IMR-90 (cell line): Measurements from ENCODE around the gene RAB11FIP4. TPM values are rescaled to one million over a fixed set of nuclear protein-coding genes. Genes with fewer than 3 reads are reported as not detected.

Source experiments
- ATAC-seq: fragments of 200-7000 bp; cut with Tn5 transposase; 2 replicates; pipeline ENCODE4 v1.9.1; 2020; ENCODE audit warnings: low read depth, mild to moderate bottlenecking, moderate library complexity
- BruUV-seq: library from RNA; stranded (reverse); fragments of 400-500 nt; replicated peaks from 2 replicates; lab custom pipeline; 2021; lab: Mats Ljungman, UMichigan
- CTCF ChIA-PET: fragments of 300-600 bp; formaldehyde crosslinking; extraction: SDS; loops from one replicate; lab custom pipeline; 2021; ENCODE audit warnings: antibody characterized with exemption; lab: Yijun Ruan, JAX
- POLR2A ChIA-PET: fragments of 300-600 bp; sonication (Branson Sonifier 250); formaldehyde crosslinking; loops from one replicate; lab custom pipeline; 2022; ENCODE audit warnings: antibody characterized with exemption; ENCODE audit not compliant: unreplicated experiment; lab: Charles Lee
- DNase-seq: peaks from one replicate; pipeline ENCODE4 v3.0.0; 2013
- H2AFZ ChIP-seq: replicated peaks from 2 replicates; pipeline ENCODE3; 2013; ENCODE audit warnings: low read length, mild to moderate bottlenecking; ENCODE audit not compliant: poor library complexity
- H2AK5ac ChIP-seq: 2 replicates; pipeline ENCODE4 v1.6.1; 2013; ENCODE audit warnings: low read depth, low read length, inconsistent platforms
- H2AK9ac ChIP-seq: replicated peaks from 2 replicates; pipeline ENCODE3; 2013; ENCODE audit warnings: mild to moderate bottlenecking, low read depth, low read length, moderate library complexity; ENCODE audit not compliant: poor library complexity
- H2BK120ac ChIP-seq: 2 replicates; pipeline ENCODE4 v1.6.1; 2013; ENCODE audit warnings: low read depth, low read length, inconsistent platforms
- H2BK15ac ChIP-seq: 3 replicates; pipeline ENCODE4 v1.6.1; 2013; ENCODE audit warnings: low read depth, low read length, inconsistent platforms
- H2BK20ac ChIP-seq: 2 replicates; pipeline ENCODE4 v1.6.1; 2013; ENCODE audit warnings: low read depth, mild to moderate bottlenecking, inconsistent platforms, low read length, moderate library complexity
- H2BK5ac ChIP-seq: 2 replicates; pipeline ENCODE4 v1.6.1; 2013; ENCODE audit warnings: mild to moderate bottlenecking, low read depth, low read length, inconsistent platforms; ENCODE audit not compliant: poor library complexity, severe bottlenecking
- H3K14ac ChIP-seq: replicated peaks from 2 replicates; pipeline ENCODE4 v1.6.1; 2013; ENCODE audit warnings: low read depth, low read length, inconsistent platforms
- H3K18ac ChIP-seq: 2 replicates; pipeline ENCODE4 v1.6.1; 2013; ENCODE audit warnings: low read depth, low read length, control low read depth
- H3K23ac ChIP-seq: 2 replicates; pipeline ENCODE4 v1.6.1; 2013; ENCODE audit warnings: low read depth, low read length, inconsistent platforms
- H3K27ac ChIP-seq: 2 replicates; pipeline ENCODE4 v1.5.1; 2013; ENCODE audit warnings: mild to moderate bottlenecking, control low read depth, low read length; ENCODE audit not compliant: insufficient read depth
- H3K27me3 ChIP-seq: 2 replicates; pipeline ENCODE4 v1.6.1; 2013; ENCODE audit warnings: low read length; ENCODE audit not compliant: control insufficient read depth, insufficient read depth
- H3K36me3 ChIP-seq: 2 replicates; pipeline ENCODE4 v1.6.1; 2013; ENCODE audit warnings: low read length, mixed read lengths; ENCODE audit not compliant: control insufficient read depth, insufficient read depth
- H3K4ac ChIP-seq: 2 replicates; pipeline ENCODE4 v1.6.1; 2013; ENCODE audit warnings: low read depth, low read length, inconsistent platforms
- H3K4me1 ChIP-seq: 2 replicates; pipeline ENCODE4 v1.6.1; 2013; ENCODE audit warnings: low read length, mixed read lengths; ENCODE audit not compliant: control insufficient read depth, insufficient read depth
- H3K4me2 ChIP-seq: 2 replicates; pipeline ENCODE4 v1.6.1; 2013; ENCODE audit warnings: low read depth, mild to moderate bottlenecking, control low read depth, low read length, moderate library complexity
- H3K4me3 ChIP-seq: 2 replicates; pipeline ENCODE4 v1.5.1; 2013; ENCODE audit warnings: low read depth, mild to moderate bottlenecking, control low read depth, low read length, moderate library complexity; ENCODE audit not compliant: insufficient read depth
- H3K56ac ChIP-seq: 2 replicates; pipeline ENCODE4 v1.6.1; 2013; ENCODE audit warnings: low read length, inconsistent platforms; ENCODE audit not compliant: insufficient read depth; ENCODE audit errors: extremely low read depth
- H3K79me1 ChIP-seq, 2 experiments: 2 replicates each; pipeline ENCODE4 v1.6.1; 2013; ENCODE audit warnings: low read length in 2 of 2, inconsistent platforms in 1 of 2, low read depth in 1 of 2
- H3K9ac ChIP-seq: 2 replicates; pipeline ENCODE4 v1.6.1; 2013; ENCODE audit warnings: low read depth, low read length, control low read depth
- H3K9me1 ChIP-seq: 2 replicates; pipeline ENCODE4 v1.6.1; 2013; ENCODE audit warnings: low read length, inconsistent platforms; ENCODE audit not compliant: insufficient read depth
- H3K9me3 ChIP-seq: 2 replicates; pipeline ENCODE4 v1.6.1; 2013; ENCODE audit warnings: low read length; ENCODE audit not compliant: control insufficient read depth, insufficient read depth
- H4K20me1 ChIP-seq: 2 replicates; pipeline ENCODE4 v1.6.1; 2013; ENCODE audit warnings: low read length, inconsistent platforms; ENCODE audit not compliant: insufficient read depth
- H4K5ac ChIP-seq: 2 replicates; pipeline ENCODE4 v1.6.1; 2013; ENCODE audit warnings: mild to moderate bottlenecking, low read depth, low read length, control low read depth
- H4K8ac ChIP-seq, 2 experiments: 2 replicates each; pipeline ENCODE4 v1.6.1; 2013; ENCODE audit warnings: low read depth in 2 of 2, low read length in 2 of 2, control low read depth in 1 of 2, inconsistent platforms in 1 of 2
- H4K91ac ChIP-seq: 2 replicates; pipeline ENCODE4 v1.6.1; 2013; ENCODE audit warnings: low read depth, low read length, inconsistent platforms; ENCODE audit not compliant: insufficient read depth
- BHLHE40 ChIP-seq: fragments of 150-350 bp; IDR thresholded peaks from 2 replicates; pipeline ENCODE4 v1.6.1; 2016; ENCODE audit warnings: mild to moderate bottlenecking, low read depth, low read length
- CEBPB ChIP-seq: IDR thresholded peaks from 2 replicates; pipeline ENCODE4 v1.6.1; 2012; ENCODE audit warnings: low read depth, low read length, improper control_type of control experiment
- FOS ChIP-seq: fragments of 150-350 bp; IDR thresholded peaks from 2 replicates; pipeline ENCODE4 v1.6.1; 2016; ENCODE audit warnings: low read depth, low read length
- MXI1 ChIP-seq: IDR thresholded peaks from 2 replicates; pipeline ENCODE4 v1.6.1; 2012; ENCODE audit warnings: low read depth, mild to moderate bottlenecking, low read length, moderate library complexity, borderline replicate concordance
- NFE2L2 ChIP-seq: fragments of 150-350 bp; IDR thresholded peaks from 2 replicates; pipeline ENCODE4 v1.6.1; 2016; ENCODE audit warnings: low read depth, mild to moderate bottlenecking, low read length
- WGBS, 2 experiments: methylation state at CpG; one replicate each; pipeline versions ENCODE4 v1.1.5 to v1.1.7; 2013; ENCODE audit warnings: missing lambda C conversion rate in 2 of 2; ENCODE audit not compliant: insufficient read length in 1 of 2; ENCODE audit errors: extremely low coverage in 2 of 2; 5-methylcytosine and 5-hydroxymethylcytosine counted together
- dilution Hi-C: fragments of 300-500 bp; cut with HindIII; formaldehyde crosslinking; loops from one replicate; pipeline ENCODE4 v1.14.3; 2018; ENCODE audit warnings: low sequenced_read_pairs; ENCODE audit not compliant: unreplicated experiment
- in situ Hi-C: fragments of 300-500 bp; cut with MboI; formaldehyde crosslinking; loops from 3 replicates; pipeline ENCODE4 v1.14.3; 2019; ENCODE audit warnings: low sequenced_read_pairs, inconsistent platforms, mixed read lengths
- intact Hi-C: fragments of 100-400 bp; cut with micrococcal nuclease; formaldehyde crosslinking; loops from 2 replicates; pipeline ENCODE4 v1.10.0; 2022
- polyA plus RNA-seq, 3 experiments: library from polyadenylated mRNA; depleted of rRNA; stranded (reverse); fragments of >200 nt; gene quantifications; 2 replicates each; pipeline ENCODE4 v1.2.3, GENCODE V29; 2012; ENCODE audit warnings: low replicate concordance in 1 of 3
- total RNA-seq: library from RNA; depleted of rRNA; stranded (reverse); fragments of >200 nt; gene quantifications from 2 replicates; pipeline ENCODE4 v1.2.3, GENCODE V29; 2012

The RAB11FIP4 gene
- total and polyA plus RNA-seq, 2 of the 4 experiments (the other 2 are of a cell fraction): 0.68 to 1.1 TPM

DNA sequence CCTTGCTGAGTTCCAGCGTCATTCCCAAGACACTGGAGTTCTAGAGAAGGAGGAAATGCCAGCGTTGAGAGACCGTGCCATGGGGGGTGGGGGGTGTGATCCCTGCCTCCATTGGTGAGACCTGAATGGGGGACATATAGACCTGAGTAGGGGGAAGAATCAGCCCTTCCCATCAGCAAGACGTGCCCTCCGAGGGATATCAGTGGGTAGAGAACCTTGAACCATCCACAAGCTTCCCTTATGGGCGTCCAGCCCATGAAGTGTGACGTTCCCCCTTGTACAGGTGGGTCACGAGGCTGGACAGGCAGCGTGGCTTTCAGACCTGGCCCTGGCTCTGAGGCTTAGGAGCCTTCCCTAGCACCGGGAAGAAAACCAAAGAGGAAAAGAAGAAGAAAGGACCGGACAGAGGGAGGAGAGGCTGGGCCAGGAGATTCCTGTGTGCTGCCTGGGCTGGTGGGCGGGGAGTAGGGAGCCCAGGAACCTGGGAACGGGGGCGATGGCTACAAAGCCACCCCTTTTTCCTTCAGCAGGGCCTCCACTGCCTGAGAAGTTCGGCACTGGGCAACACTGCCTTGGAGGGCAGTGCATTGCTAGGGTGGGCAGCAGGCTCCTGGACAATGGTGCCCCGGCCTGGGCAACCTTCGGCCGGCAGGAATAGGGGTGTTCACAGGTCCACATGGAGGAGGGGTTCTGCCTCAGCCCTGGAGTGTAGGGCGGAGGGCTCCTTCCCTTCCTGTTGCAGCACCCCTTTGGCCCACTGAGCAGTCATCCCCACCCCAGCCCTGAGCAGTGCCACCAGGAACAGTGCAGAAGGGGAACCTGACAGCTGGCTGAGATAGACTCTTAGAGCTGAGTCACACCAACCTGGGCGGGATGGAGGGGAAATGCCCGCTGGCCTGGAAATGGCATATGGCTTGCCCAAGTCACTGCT, 7.2 kb downstream of the RAB11FIP4 start:
- ATAC-seq: no peak

More for the DNA sequence above, 7.2 kb downstream of the RAB11FIP4 start:
- no peak for DNase-seq
- peaks cover 44% of the 10 kb centered on the region for H3K27me3 ChIP-seq
- H3K36me3 ChIP-seq: no peaks in the 10 kb centered on the region
- POLR2A ChIA-PET: no interaction called here
- no peaks in the 10 kb centered on the region for H3K9me3 ChIP-seq
- no peaks in the 10 kb centered on the region; the same call in 1 of the 2 replicates for H4K20me1 ChIP-seq
- no peak overlapping the region for H2BK5ac ChIP-seq
- no peak overlapping the region for H2BK120ac ChIP-seq
- no peak overlapping the region for H3K4me3 ChIP-seq
- in situ Hi-C loops (no loop called here), dilution Hi-C loops (no loop called here), intact Hi-C loops (no loop called here)
- H3K4ac ChIP-seq: no peak overlapping the region
- no peak overlapping the region for H4K91ac ChIP-seq
- H3K4me2 ChIP-seq: no peak overlapping the region
- no peak overlapping the region for H4K8ac ChIP-seq
- H3K14ac ChIP-seq: no peak overlapping the region
- no peaks in the 10 kb centered on the region for H3K4me1 ChIP-seq
- WGBS, 2 experiments: 50% methylated on average over 2 of the region's 21 CpGs; no CpG with 5 or more reads in 1 of the 2 experiments
- TF ChIP-seq NFE2L2 (no peak), BHLHE40 (no peak), FOS (no peak), CEBPB (no peak), MXI1 (no peak)
- no peak overlapping the region for H2BK20ac ChIP-seq
- no peak overlapping the region for H3K23ac ChIP-seq
- no peak overlapping the region for H3K18ac ChIP-seq
- no peaks in the 10 kb centered on the region for H3K79me1 ChIP-seq
- H2BK15ac ChIP-seq: no peak overlapping the region
- no peak overlapping the region for H4K5ac ChIP-seq
- no peak overlapping the region for H3K9ac ChIP-seq
- H3K9me1 ChIP-seq: no peaks in the 10 kb centered on the region
- no peak overlapping the region for H2AK9ac ChIP-seq
- BruUV-seq: no TSS peak
- no peak overlapping the region for H3K27ac ChIP-seq
- no peak overlapping the region for H3K56ac ChIP-seq
- no peak overlapping the region for H2AK5ac ChIP-seq
- H2AFZ ChIP-seq: no peak overlapping the region
- CTCF ChIA-PET: no interaction called here
